WI38 (cell line): ENCODE measurements around the gene C1orf21.

ENCODE experiments used
- H3K4me3 ChIP-seq: 2 replicates; pipeline ENCODE4 v1.5.1; 2011; ENCODE audit warnings: low read depth, mild to moderate bottlenecking, control low read depth, low read length
- TF ChIP-seq, protein P1 (sequence below): IDR thresholded peaks from 2 replicates; pipeline ENCODE4 v1.5.1; 2012; ENCODE audit warnings: low read depth, mild to moderate bottlenecking, control low read depth, low read length

Gene C1orf21

DNA sequence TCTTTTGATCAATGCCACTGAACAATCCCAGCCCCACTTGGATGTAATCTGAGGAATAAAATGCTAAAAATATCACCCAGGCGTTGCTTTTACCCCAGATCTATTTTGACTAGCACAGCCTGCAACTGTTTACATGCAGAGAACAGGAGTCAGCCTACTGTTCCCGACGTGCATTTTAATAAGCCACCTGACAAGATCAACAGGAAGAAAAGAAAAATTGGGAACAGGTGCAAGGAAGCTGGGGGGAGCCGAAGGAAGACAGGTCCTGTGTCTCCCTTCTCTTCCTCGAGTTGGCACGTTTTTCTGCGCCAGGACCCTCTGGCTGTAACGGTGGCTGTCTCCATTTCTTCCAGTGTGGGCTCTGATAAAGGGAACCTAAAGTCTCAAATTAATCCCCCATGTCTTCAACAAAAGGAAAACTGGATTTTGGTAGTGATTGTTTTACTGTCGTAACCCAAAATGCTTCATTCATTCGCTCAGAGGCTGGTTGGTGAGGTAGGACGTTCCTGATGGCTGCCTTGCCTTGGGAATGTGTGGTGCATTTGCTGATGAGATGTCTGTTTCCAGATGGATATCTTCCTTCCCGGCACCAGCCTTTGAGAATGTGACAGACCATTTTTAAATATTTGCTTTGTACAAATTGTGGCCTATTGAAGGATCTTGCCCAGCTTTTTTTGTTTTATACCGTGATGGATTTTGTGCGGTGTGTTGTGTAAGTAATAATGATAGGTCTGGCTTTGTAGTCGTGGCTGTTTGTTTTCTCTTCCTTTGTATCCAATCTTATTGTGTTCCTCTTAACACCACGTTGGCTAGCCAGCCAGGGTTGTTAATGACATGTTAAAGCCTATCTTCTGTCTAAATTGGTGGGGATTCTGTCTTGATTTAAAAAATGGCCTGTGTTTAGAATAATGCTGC lies 117.5 kb downstream of the C1orf21 start:
- no peak overlapping the region for H3K4me3 ChIP-seq
- TF ChIP-seq, protein P1, sequence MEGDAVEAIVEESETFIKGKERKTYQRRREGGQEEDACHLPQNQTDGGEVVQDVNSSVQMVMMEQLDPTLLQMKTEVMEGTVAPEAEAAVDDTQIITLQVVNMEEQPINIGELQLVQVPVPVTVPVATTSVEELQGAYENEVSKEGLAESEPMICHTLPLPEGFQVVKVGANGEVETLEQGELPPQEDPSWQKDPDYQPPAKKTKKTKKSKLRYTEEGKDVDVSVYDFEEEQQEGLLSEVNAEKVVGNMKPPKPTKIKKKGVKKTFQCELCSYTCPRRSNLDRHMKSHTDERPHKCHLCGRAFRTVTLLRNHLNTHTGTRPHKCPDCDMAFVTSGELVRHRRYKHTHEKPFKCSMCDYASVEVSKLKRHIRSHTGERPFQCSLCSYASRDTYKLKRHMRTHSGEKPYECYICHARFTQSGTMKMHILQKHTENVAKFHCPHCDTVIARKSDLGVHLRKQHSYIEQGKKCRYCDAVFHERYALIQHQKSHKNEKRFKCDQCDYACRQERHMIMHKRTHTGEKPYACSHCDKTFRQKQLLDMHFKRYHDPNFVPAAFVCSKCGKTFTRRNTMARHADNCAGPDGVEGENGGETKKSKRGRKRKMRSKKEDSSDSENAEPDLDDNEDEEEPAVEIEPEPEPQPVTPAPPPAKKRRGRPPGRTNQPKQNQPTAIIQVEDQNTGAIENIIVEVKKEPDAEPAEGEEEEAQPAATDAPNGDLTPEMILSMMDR: no peak

DNA sequence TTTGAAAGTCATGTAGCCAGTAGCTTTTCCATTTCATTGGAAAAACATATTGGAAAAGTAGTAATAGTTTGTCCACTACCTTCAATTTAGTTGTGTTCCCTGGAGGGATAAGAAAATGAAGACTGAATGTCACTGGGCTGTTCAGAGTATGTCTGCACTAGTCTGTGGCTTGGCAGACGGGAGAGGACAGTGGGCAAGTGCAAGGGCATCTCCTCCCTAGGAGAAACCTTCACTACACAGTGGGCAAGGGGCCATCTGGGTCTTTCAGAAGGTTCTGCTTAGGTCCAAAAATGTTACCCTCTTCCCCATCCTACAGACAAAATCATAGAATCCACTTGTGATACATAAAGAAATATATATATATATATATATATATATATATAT lies 118.1 kb downstream of the C1orf21 start:
- TF ChIP-seq, protein P1: no peak
- H3K4me3 ChIP-seq: no peak overlapping the region

DNA sequence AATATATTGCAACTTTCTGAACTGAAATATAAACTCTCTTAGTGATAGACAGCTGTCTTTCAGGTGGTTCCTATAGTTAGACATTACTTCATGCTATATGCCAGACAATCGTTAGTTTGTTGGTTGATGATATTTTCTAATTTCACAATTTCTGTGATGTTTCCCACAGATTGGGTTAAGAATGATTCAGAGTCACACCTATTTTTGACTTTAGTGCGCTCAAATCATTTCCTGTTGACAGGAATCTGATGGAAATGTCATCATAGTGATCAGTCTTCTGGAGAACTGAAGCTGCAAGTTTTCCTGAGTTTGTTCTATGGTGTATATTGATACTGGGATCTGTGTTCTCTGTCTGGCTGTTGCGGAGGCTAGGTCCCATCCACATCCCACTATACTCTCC lies 119.7 kb downstream of the C1orf21 start:
- TF ChIP-seq, protein P1: no peak
- no peak overlapping the region for H3K4me3 ChIP-seq

DNA sequence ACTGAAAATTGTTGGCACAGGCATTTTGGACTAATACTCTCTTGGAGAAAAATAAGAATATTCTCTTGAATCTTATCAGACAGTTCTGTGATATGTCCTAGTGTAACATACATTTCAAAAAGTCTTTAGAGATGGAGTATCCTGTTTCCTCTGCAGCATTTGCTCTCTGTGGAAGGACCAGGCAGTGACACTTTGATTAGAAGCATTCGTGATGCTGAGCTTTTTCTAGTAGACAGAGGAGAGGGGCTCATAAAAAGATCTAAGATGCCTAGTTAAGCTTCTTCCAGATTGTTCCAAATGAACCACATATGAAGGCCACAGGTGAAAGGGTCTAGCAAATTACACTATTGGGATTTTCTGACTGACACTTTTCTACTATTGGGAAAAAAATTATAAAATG lies 120.3 kb downstream of the C1orf21 start:
- TF ChIP-seq, protein P1: no peak
- H3K4me3 ChIP-seq: no peak overlapping the region

DNA sequence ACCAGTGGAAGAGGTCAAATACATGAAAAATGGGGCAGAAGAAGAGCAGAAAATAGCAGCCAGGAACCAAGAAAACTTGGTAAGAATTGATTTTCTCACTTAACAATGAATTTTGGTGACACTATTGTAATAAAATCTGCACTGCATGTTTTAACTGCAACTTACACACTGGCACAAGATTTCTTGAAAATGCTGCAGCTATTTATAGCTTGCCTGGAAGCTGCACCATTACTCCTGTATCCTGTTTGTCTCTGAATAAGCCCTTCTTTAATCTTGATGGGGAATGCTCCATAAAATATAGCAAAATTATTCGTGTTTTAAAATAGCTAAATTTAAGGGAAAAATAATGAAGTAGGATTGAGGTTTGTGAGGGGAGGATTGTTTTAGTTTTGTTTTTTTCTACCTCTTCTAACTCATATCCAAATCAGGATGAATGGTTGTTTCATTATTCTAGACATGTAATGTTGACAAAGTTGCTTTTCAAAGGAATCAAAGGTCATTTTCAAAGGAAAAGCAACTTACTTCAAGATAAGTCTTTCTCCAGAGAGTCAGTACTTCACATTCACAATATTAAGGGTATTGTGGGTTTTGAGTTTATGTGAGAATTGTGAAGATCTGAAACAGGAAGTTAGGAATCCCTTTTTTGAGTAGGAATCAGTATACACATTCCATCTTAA lies 120.9 kb downstream of the C1orf21 start:
- TF ChIP-seq, protein P1: no peak
- H3K4me3 ChIP-seq: no peak overlapping the region

DNA sequence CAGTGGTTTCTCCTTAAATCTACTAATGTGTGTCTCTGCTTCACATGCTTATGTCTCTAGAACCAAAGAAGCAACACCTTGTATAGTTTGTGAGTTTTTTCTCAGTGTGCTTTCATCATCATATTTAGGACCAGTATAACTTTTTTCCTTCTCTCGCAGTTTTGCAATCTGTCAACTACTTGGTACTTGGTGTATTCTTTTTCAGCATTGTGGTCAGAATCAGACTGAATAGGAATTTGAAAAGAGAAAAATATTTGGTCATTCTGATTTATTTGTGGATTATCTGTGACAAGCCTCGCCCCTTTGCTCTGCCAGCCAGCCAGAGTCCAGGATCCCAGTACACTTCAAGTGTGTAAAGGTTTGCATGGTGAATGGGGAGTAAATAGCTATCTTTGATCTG lies 122.3 kb downstream of the C1orf21 start:
- H3K4me3 ChIP-seq: no peak overlapping the region
- TF ChIP-seq, protein P1: no peak

DNA sequence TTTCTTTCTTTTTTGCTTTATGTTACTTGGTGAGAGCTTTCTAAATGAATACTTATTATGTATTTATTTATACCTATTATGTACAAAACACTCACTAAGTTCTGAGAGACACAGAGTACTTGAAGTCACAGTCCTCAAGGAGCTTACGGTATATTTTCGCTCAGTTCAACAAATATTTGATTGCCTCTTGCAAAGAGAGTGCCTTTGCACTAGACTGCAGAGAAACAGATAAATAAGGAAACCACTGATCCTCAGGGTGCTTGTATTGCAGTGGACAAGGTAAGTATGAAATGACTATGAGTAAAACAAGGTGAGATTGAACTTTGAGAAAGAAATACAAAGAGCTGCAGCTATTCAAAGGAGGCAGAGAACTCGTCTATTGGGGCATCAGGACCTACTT lies 123.3 kb downstream of the C1orf21 start:
- TF ChIP-seq, protein P1: no peak
- no peak overlapping the region for H3K4me3 ChIP-seq
